ENCODE measurements around the gene ELL.

DNA sequence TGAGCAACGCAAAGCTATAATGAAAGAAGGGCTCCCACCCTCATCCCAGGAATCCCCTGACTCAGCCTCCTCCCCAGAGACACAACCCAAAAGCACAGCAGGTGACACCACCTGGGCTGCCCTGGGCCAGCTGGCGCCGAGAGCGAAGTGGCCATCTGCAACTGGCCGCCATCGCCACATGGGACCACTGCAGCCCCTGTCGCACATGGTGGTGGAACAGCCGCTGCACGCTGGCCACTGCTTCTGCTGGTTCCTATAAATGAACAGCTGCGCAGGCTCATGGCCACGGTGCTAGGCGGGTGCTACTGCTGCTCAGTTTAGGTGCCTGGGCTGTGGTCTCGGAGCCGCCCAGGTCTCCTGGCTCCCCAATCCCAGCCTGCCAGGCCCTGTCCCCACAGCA is 72.3 kb downstream of the ELL start:
- TF ChIP-seq, protein P1, sequence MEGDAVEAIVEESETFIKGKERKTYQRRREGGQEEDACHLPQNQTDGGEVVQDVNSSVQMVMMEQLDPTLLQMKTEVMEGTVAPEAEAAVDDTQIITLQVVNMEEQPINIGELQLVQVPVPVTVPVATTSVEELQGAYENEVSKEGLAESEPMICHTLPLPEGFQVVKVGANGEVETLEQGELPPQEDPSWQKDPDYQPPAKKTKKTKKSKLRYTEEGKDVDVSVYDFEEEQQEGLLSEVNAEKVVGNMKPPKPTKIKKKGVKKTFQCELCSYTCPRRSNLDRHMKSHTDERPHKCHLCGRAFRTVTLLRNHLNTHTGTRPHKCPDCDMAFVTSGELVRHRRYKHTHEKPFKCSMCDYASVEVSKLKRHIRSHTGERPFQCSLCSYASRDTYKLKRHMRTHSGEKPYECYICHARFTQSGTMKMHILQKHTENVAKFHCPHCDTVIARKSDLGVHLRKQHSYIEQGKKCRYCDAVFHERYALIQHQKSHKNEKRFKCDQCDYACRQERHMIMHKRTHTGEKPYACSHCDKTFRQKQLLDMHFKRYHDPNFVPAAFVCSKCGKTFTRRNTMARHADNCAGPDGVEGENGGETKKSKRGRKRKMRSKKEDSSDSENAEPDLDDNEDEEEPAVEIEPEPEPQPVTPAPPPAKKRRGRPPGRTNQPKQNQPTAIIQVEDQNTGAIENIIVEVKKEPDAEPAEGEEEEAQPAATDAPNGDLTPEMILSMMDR (IDR thresholded peaks at IDR 0.05) = no peak
- TF ChIP-seq POLR2AphosphoS5 (IDR thresholded peaks at IDR 0.05) (no peak), POLR2A (IDR thresholded peaks at IDR 0.05) (no peak)
